ENCODE results near the gene SPOPL.

- TF ChIP-seq CTCF (IDR thresholded peaks at IDR 0.05) (no peak), POLR2A (IDR thresholded peaks at IDR 0.05) (no peak)
These were observed 33.2 kb downstream of the SPOPL start for GRCh38 chr2:138534791-138535190.
